LNCAP (cell line): ENCODE measurements around the gene RNPS1.

Source experiments
- TF ChIP-seq, protein P1 (sequence below): fragments of 450-650 bp; IDR thresholded peaks from 2 replicates; pipeline ENCODE4 v1.5.1; 2017; ENCODE audit warnings: mild to moderate bottlenecking

Gene RNPS1

DNA sequence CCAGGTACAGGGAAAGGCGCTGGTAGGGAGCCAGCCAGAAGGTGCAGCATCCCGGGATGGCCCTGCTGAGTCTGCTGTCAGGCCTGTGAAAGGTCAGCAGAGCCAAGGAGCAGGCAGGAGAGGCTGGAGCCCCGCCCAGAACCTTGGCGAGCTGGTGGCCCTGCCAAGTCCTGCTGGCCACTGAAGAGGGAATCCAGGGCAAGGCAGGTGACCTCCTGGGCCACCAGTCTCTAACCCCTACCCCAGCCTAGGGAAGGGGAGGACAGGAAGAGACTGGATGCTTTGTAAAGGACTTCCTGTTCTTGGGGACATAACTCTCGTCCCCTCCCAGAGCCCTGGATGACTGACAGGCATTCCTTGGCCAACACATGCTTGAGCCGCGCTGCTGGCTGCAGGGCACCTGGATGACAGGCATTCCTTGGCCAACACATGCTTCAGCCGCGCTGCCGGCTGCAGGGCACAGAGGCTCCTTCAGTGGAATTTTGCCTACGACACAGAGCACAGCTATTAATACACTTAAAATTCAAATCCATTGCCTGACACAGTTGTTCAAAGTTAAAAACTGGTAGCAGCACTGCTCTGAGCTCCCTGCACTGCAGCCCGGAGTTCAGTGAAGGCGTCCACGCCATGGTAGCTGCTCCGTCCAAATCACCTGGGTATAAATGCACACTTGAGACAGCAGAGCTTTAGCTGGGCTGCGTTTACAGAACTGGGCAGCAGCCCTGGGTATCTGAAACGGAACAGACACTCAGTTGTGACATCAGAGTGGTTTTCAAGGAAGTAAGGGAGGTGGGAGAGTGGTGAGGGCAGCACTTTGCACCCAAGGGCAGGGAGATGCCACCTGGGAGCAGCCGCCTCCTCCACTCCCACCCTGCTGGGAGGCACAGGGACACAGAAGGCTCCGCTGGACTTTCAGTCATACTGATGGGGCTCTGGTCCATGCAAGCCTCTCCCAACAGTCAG is 55.3 kb downstream of the RNPS1 start:
- TF ChIP-seq, protein P1, sequence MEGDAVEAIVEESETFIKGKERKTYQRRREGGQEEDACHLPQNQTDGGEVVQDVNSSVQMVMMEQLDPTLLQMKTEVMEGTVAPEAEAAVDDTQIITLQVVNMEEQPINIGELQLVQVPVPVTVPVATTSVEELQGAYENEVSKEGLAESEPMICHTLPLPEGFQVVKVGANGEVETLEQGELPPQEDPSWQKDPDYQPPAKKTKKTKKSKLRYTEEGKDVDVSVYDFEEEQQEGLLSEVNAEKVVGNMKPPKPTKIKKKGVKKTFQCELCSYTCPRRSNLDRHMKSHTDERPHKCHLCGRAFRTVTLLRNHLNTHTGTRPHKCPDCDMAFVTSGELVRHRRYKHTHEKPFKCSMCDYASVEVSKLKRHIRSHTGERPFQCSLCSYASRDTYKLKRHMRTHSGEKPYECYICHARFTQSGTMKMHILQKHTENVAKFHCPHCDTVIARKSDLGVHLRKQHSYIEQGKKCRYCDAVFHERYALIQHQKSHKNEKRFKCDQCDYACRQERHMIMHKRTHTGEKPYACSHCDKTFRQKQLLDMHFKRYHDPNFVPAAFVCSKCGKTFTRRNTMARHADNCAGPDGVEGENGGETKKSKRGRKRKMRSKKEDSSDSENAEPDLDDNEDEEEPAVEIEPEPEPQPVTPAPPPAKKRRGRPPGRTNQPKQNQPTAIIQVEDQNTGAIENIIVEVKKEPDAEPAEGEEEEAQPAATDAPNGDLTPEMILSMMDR: no peak

DNA sequence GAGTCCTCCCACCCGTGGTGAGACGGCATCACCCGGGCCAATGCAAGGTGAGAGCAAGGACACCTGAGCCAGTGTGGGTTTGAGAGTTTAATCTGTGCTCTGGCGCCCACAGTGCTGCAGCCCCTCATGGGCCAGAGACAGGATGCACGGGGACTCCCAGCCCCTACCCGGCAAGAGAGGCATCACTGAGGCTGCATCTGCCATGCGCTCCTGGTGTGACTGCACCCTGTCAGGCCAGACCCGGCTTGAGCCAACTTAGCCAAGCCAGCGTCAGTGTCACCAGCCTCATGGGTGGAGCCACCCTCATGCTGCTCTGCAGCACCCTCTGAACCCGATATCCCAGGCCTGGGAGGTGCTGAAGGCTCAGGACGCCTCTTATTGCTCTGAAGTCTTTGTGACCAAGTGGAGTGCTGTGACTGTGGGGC is 56.0 kb downstream of the RNPS1 start:
- TF ChIP-seq, protein P1: no peak

DNA sequence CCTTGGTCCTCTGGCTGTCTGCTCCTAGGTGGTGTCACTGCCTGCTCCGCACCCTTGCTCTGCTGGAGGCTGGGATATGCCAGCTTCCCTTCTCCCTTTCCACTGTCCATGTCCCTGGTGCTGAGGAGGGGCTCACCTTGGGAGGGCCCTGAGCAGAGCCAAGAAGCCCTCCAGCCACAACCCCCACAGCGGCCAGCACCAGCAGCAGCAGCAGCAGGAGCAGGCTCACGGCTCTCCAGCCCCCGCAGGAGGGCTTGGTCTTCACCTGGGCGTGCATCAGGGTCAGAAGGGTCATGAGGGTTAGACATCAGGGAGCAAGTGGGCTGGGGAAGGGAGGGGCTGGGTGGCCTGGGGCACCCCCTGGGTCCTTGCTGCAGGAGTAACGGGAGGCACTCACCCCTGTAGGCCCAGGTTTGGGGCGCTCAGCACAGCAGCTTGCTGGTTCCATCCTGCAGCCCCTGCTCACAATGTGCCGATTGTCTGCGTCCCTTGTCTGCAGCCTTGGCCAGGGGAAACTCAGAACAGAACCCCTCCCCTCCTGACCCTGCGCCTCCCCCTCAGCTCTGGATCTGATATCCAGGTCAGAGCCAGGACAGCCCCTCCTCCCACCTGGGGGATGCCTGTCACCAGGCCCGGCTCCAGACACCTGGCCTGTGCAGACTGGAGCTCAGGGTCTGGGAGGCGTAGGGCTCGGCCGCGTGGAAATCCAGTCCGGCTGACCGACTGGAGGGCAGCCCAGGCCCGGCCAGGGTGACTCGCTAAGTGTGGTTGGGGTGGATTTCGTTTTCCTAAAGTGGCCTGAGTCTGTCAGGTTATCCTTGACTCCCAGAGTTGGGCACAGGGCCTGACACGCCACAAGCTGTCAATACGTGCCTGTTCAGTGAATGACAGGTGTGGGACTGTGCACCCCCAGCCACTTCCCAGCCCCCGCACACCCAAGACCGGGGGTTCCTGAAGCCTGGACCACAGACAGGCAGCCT is 57.2 kb downstream of the RNPS1 start, which contains the start of gene BRICD5:
Gene BRICD5 (minus strand): TSS at position 478 of the 980 bp plus-strand sequence. CDS start 30 bp downstream, at position 448.
- TF ChIP-seq, protein P1: no peak

DNA sequence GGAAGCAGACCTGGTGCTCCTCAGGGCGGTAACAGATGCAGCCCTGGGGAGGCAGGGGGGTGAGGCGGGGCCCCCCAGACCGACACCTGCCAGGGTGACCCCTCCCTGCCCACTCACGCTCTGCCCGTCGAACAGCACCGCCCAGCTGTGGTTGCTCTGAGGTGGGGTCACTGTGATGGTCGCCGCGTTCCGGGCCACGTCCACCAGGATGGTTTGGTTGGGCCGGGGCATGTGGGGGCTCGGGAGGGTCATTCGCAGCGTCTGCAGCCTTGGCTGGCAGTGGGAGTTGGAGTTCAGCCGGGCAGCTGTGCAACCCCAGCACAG is 58.0 kb downstream of the RNPS1 start:
- TF ChIP-seq, protein P1: no peak

DNA sequence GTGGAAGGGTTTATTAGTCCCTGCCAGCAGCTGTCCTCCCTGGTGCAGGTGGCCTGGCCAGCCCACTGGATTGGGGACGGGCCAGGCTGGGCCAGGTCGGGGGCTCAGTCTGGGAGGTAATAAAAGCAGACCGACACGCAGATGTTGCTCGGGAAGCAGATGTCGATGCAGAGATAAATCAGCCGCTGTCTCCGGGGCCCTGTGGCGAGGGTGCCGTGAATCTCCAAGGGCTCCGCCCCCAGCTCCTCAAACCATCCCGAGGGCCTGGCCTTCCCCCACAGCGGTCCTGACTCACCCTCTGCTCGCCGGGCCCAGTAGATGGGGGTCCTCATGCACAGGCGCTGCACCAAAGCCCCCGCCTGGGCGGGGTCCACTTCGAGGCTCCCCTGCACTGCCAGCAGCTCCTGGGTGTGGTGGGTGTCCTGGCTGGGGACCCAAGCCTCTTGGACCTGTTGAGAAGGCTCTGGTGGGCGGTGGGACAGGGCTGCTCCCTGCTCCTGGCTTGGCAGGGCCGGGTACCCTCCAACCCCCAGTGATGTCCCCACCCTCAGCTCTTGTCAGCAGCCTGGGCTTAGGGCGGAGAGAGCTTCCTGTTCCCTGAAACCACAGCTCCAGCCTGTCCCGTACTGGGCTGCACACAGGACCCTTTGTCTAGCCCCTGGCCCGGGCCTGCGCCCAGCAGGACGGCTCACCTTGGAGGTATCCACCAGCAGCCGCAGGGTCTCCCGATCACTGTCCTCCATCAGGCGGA is 58.5 kb downstream of the RNPS1 start:
- TF ChIP-seq, protein P1: no peak

DNA sequence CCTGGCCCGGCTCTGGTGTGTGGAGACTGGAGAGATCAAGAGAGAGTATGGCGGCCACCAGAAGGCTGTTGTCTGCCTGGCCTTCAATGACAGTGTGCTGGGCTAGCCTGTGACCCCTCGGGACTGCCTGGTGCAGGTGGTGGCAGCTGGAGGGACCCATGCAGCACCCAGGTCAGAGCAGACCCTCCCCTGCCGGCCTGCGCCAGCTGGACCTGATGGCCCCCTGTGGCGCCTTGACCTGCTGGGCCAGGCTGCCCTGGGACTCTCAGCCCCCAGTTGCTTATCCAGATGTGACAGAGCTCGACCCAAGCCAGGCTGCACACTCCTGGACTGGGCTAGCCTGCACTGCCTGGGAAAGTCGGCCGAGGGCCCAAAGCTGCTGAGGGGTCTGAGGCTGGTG is 59.2 kb downstream of the RNPS1 start:
- TF ChIP-seq, protein P1: no peak

DNA sequence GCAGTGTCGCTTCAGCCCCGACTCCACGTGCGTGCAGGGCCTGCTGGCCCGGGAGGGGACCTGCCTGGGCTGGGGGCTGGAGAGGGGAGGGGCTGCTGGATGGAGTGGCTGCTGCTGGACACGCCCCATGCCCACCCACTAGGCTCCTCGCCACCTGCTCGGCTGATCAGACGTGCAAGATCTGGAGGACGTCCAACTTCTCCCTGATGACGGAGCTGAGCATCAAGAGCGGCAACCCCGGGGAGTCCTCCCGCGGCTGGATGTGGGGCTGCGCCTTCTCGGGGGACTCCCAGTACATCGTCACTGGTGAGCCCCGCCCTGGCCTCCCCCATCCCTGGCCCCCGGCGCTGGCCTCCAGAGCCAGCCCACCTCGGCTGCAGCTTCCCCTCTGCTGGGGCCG is 59.6 kb downstream of the RNPS1 start:
- TF ChIP-seq, protein P1: no peak
